ENCODE measurements around the gene PTPRM. TPM values are rescaled to one million over a fixed set of nuclear protein-coding genes. Genes with fewer than 3 reads are reported as not detected.

Gene PTPRM
- polyA plus RNA-seq, 6 donors from 2014 or later = not detected

DNA sequence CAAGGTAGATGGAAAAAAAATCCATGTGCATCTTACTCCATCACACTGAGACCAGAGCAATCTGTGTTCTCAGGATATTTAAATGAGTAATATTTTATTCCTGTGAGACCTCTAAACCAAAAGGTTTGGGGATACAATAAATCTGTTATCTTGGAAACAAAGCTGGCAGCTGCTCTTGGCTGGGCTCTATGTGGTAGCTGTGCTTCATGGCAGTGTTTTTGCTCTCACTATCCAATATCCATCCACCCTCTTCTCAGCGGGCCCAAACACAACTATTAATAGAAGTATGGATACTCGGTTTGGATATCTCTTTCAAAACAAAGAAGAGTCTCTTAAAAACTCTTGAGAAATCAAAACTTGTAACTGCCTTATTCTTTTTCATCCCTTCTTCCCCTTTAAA is 797.3 kb downstream of the PTPRM start:
- no peak for ATAC-seq (ENCODE audit: low read depth in 2 of 2)
- Mint-ChIP-seq H3K9me3 (no peaks in the 10 kb centered on the region), H3K4me1 (peaks cover 0 to 7% (median 3%) of the 10 kb centered on the region in 3 donors), H3K27me3 (peaks cover 18 to 59% (median 49%) of the 10 kb centered on the region in 3 donors), H3K36me3 (no peaks in the 10 kb centered on the region), H3K27ac (no peak overlapping the region), H3K4me3 (no peak overlapping the region)
- no peak for DNase-seq

- DNase-seq = no peak
Measured at GRCh38 chr18:8365006-8365405, 797.9 kb downstream of the PTPRM start.

DNA sequence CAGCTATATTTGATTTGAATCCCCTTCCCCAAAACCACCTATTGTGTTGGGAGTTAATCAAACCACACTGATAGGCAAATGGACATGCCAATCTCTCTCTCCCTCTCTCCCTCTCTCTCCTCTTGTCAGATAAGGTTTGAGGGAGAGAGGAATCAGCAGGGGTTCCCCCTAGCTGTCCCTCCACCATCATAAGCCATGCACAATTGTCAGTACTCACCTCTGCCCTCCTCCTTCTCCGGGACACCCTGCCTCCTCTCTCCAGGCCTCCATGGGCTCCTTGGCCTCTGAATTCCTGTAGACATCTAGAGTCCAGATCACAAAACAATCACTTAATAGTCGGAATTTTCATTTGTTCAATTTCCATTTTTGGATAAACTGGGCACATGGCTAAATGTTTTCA is 798.4 kb downstream of the PTPRM start:
- H3K36me3 Mint-ChIP-seq = no peaks in the 10 kb centered on the region
- ATAC-seq (ENCODE audit: low read depth in 2 of 2) = no peak

More at GRCh38 chr18:8365006-8365405, 797.9 kb downstream of the PTPRM start:
- no peak overlapping the region for H3K27ac Mint-ChIP-seq
- no peak overlapping the region for H3K4me3 Mint-ChIP-seq
- no peaks in the 10 kb centered on the region for H3K9me3 Mint-ChIP-seq
- no peak for ATAC-seq (ENCODE audit: low read depth in 2 of 2)
- H3K27me3 Mint-ChIP-seq = peaks cover 23 to 66% (median 55%) of the 10 kb centered on the region in 3 donors
- peaks cover 0 to 7% (median 3%) of the 10 kb centered on the region in 3 donors for H3K4me1 Mint-ChIP-seq
- no peaks in the 10 kb centered on the region for H3K36me3 Mint-ChIP-seq

GRCh38 chr18:8366070-8366469 is 799.0 kb downstream of the PTPRM start:
- ATAC-seq (ENCODE audit: low read depth in 2 of 2) = no peak
- Mint-ChIP-seq H3K27me3 (peaks cover 30 to 63% (median 55%) of the 10 kb centered on the region in 3 donors), H3K9me3 (no peaks in the 10 kb centered on the region), H3K27ac (no peak overlapping the region), H3K36me3 (no peaks in the 10 kb centered on the region), H3K4me1 (peaks cover 0 to 7% (median 3%) of the 10 kb centered on the region in 3 donors), H3K4me3 (no peak overlapping the region)
- no peak for DNase-seq

More for the DNA sequence above, 798.4 kb downstream of the PTPRM start:
- Mint-ChIP-seq H3K9me3 (no peaks in the 10 kb centered on the region), H3K4me3 (no peak overlapping the region), H3K27ac (peak overlapping the region in 1 of 6 donors; percentile 18), H3K4me1 (peaks cover 0 to 7% (median 3%) of the 10 kb centered on the region in 3 donors), H3K27me3 (peaks cover 24 to 67% (median 55%) of the 10 kb centered on the region in 3 donors)
- DNase-seq = no peak

GRCh38 chr18:8366656-8367055 is 799.5 kb downstream of the PTPRM start:
- H3K36me3 Mint-ChIP-seq = no peaks in the 10 kb centered on the region
- H3K27me3 Mint-ChIP-seq = peaks cover 32 to 61% (median 58%) of the 10 kb centered on the region in 3 donors
- H3K4me3 Mint-ChIP-seq = peak overlapping the region in 5 of 8 donors; percentile 17 to 84 (median 42)
- ATAC-seq (ENCODE audit: low read depth in 2 of 2) (no peak), DNase-seq (no peak)
- H3K27ac Mint-ChIP-seq = peak overlapping the region in 1 of 6 donors; percentile 17
- H3K4me1 Mint-ChIP-seq = peaks cover 0 to 7% (median 3%) of the 10 kb centered on the region in 3 donors
- no peaks in the 10 kb centered on the region for H3K9me3 Mint-ChIP-seq

DNA sequence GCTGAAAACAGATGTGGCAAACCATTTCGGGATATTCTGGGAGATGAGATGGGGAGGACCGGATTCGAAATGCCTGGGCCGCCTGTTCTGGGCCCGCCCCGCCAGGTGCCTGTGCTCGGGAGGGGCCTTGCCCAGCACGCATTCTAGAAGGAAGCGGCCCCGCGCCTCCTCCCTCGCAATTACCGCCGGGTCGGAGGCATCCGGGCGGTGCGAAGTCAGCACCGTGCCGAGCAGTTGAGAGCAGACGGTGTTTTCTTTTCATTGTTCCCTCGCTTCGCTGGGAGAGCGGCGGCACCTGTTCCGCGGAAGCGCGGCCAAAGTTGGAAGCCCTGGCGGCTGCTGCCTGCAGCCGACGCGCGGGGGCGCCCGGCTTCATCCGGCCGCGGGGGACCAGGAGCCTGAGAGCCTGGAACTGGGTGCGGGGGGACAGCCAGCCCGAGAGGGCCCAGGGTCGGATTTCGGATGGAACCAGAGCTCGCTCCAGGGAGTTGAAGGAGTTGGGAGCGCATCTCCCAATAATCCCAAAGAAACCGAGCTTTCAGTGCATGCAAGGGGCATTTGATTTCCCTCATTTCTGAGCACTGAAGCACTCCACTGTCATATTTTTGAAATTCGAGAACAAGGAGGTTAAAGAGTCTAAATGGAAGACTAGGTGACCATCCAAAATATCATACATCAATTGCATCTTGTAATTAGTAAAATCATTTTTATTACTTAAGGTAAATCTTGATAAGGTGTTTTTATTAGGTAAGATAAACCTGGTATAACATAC is 800.3 kb downstream of the PTPRM start:
- peak; percentile 21 to 46 for ATAC-seq (ENCODE audit: low read depth in 2 of 2)

GRCh38 chr18:8368512-8369217 is 801.5 kb downstream of the PTPRM start:
- Mint-ChIP-seq H3K4me1 (peaks cover 0 to 7% (median 3%) of the 10 kb centered on the region in 3 donors), H3K36me3 (no peaks in the 10 kb centered on the region), H3K27me3 (peaks cover 40 to 59% (median 41%) of the 10 kb centered on the region in 3 donors), H3K4me3 (no peak overlapping the region), H3K9me3 (no peaks in the 10 kb centered on the region), H3K27ac (no peak overlapping the region)
- no peak for ATAC-seq (ENCODE audit: low read depth in 2 of 2)
- no peak for DNase-seq

More for the DNA sequence above, 800.3 kb downstream of the PTPRM start:
- peaks cover 32 to 62% (median 54%) of the 10 kb centered on the region in 3 donors for H3K27me3 Mint-ChIP-seq
- peak overlapping the region in 1 of 6 donors; percentile 17 for H3K27ac Mint-ChIP-seq
- H3K4me3 Mint-ChIP-seq = peak overlapping the region in 6 of 8 donors; percentile 17 to 84 (median 54)
- H3K9me3 Mint-ChIP-seq = no peaks in the 10 kb centered on the region
- H3K36me3 Mint-ChIP-seq = no peaks in the 10 kb centered on the region
- H3K4me1 Mint-ChIP-seq = peaks cover 0 to 7% (median 3%) of the 10 kb centered on the region in 3 donors
- peak; percentile 3 for DNase-seq

GRCh38 chr18:8373486-8373885 is 806.4 kb downstream of the PTPRM start:
- Mint-ChIP-seq H3K9me3 (peaks cover 0 to 2% (median 0%) of the 10 kb centered on the region in 7 donors), H3K27ac (no peak overlapping the region)
- no peak for ATAC-seq (ENCODE audit: low read depth in 2 of 2)

DNA sequence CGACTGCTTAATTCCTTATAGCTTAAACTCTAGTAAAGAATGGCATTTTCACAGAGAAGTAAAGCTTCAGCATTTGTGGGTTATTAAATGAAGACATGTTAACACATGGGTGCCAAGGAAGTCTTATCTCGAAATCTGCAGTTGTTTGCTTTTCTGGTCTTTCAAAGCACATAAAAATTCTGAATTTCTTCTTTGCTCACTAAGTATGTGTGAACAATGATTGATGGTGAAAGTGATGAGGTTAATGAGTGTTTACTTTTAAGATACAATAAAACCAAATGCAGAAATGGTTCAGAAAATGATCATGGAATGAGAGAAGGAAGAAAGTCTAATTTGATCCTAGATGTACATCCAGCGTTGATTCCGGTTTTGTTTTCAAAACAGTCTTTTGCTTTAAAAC is 807.6 kb downstream of the PTPRM start:
- no peaks in the 10 kb centered on the region for H3K4me1 Mint-ChIP-seq
- peaks cover 5 to 18% (median 10%) of the 10 kb centered on the region in 3 donors for H3K27me3 Mint-ChIP-seq
- no peak overlapping the region for H3K27ac Mint-ChIP-seq
- ATAC-seq (ENCODE audit: low read depth in 2 of 2) (no peak), DNase-seq (no peak)
- H3K36me3 Mint-ChIP-seq = no peaks in the 10 kb centered on the region
- peaks cover 0 to 2% (median 0%) of the 10 kb centered on the region in 7 donors for H3K9me3 Mint-ChIP-seq
- H3K4me3 Mint-ChIP-seq = no peak overlapping the region

More at GRCh38 chr18:8373486-8373885, 806.4 kb downstream of the PTPRM start:
- no peak for DNase-seq
- no peaks in the 10 kb centered on the region for H3K36me3 Mint-ChIP-seq
- peaks cover 16 to 30% (median 21%) of the 10 kb centered on the region in 3 donors for H3K27me3 Mint-ChIP-seq
- no peak overlapping the region for H3K4me3 Mint-ChIP-seq
- H3K4me1 Mint-ChIP-seq = no peaks in the 10 kb centered on the region

GRCh38 chr18:8375249-8375648 is 808.1 kb downstream of the PTPRM start:
- H3K27ac Mint-ChIP-seq = no peak overlapping the region
- H3K4me3 Mint-ChIP-seq = no peak overlapping the region
- ATAC-seq (ENCODE audit: low read depth in 2 of 2) = no peak
- peaks cover 3 to 18% (median 7%) of the 10 kb centered on the region in 3 donors for H3K27me3 Mint-ChIP-seq
- no peaks in the 10 kb centered on the region for H3K36me3 Mint-ChIP-seq
- no peak for DNase-seq
- H3K9me3 Mint-ChIP-seq = peaks cover 0 to 2% (median 0%) of the 10 kb centered on the region in 7 donors
- no peaks in the 10 kb centered on the region for H3K4me1 Mint-ChIP-seq

- H3K27me3 Mint-ChIP-seq = peaks cover 7 to 15% (median 8%) of the 10 kb centered on the region in 3 donors
- DNase-seq = no peak
- no peak overlapping the region for H3K4me3 Mint-ChIP-seq
- peaks cover 0 to 2% (median 0%) of the 10 kb centered on the region in 7 donors for H3K9me3 Mint-ChIP-seq
- H3K27ac Mint-ChIP-seq = no peak overlapping the region
- no peaks in the 10 kb centered on the region for H3K36me3 Mint-ChIP-seq
- no peak for ATAC-seq (ENCODE audit: low read depth in 2 of 2)
- no peaks in the 10 kb centered on the region for H3K4me1 Mint-ChIP-seq
Measured at GRCh38 chr18:8376113-8376512, 809.0 kb downstream of the PTPRM start.

GRCh38 chr18:8379187-8379941 is 812.2 kb downstream of the PTPRM start:
- ATAC-seq (ENCODE audit: low read depth in 2 of 2) (no peak), DNase-seq (no peak)
- no peaks in the 10 kb centered on the region for H3K4me1 Mint-ChIP-seq
- peaks cover 0 to 2% (median 0%) of the 10 kb centered on the region in 7 donors for H3K9me3 Mint-ChIP-seq
- H3K4me3 Mint-ChIP-seq = no peak overlapping the region
- H3K36me3 Mint-ChIP-seq = no peaks in the 10 kb centered on the region
- no peak overlapping the region for H3K27ac Mint-ChIP-seq
- peaks cover 0 to 8% (median 6%) of the 10 kb centered on the region in 3 donors for H3K27me3 Mint-ChIP-seq

GRCh38 chr18:8380006-8380405 is 812.9 kb downstream of the PTPRM start:
- DNase-seq = no peak
- Mint-ChIP-seq H3K4me1 (no peaks in the 10 kb centered on the region), H3K27me3 (peaks cover 0 to 8% (median 6%) of the 10 kb centered on the region in 3 donors), H3K27ac (peak overlapping the region in 1 of 6 donors; percentile 10), H3K4me3 (no peak overlapping the region), H3K9me3 (peaks cover 0 to 2% (median 0%) of the 10 kb centered on the region in 7 donors), H3K36me3 (no peaks in the 10 kb centered on the region)
- no peak for ATAC-seq (ENCODE audit: low read depth in 2 of 2)

All from naive B cell (primary cell).